Hepatocyte (in vitro differentiated cells): ENCODE measurements around the gene KANK3. TPM values are rescaled to one million over a fixed set of nuclear protein-coding genes. Genes with fewer than 3 reads are reported as not detected.

Experiments used
- DNase-seq: peaks from one replicate; pipeline ENCODE4 v3.0.0-alpha.2; 2016; ENCODE audit warnings: low spot score
- H2AFZ ChIP-seq: fragments of 200-600 bp; sonication (generic); 2 replicates; pipeline ENCODE4 v1.6.0; 2016; ENCODE audit warnings: antibody characterized with exemption, mild to moderate bottlenecking
- H3K27ac ChIP-seq: fragments of 200-600 bp; sonication (generic); 2 replicates; pipeline ENCODE4 v1.5.1; 2016; ENCODE audit warnings: mild to moderate bottlenecking
- H3K27me3 ChIP-seq: fragments of 200-600 bp; sonication (generic); 2 replicates; pipeline ENCODE4 v1.6.1; 2016
- H3K36me3 ChIP-seq: fragments of 200-600 bp; sonication (generic); replicated peaks from 2 replicates; pipeline ENCODE4 v1.5.1; 2016; ENCODE audit warnings: low read depth; ENCODE audit not compliant: insufficient read depth
- H3K4me1 ChIP-seq: fragments of 200-600 bp; sonication (generic); 2 replicates; pipeline ENCODE4 v1.5.1; 2016; ENCODE audit warnings: mild to moderate bottlenecking, moderate library complexity; ENCODE audit not compliant: insufficient read depth
- H3K4me2 ChIP-seq: fragments of 200-600 bp; sonication (generic); 2 replicates; pipeline ENCODE4 v1.6.0; 2016
- H3K4me3 ChIP-seq: fragments of 200-600 bp; sonication (generic); 2 replicates; pipeline ENCODE4 v1.5.1; 2016; ENCODE audit warnings: mild to moderate bottlenecking
- H3K79me2 ChIP-seq: fragments of 200-600 bp; sonication (generic); 2 replicates; pipeline ENCODE4 v1.6.0; 2017; ENCODE audit warnings: mild to moderate bottlenecking
- H3K9me2 ChIP-seq: fragments of 200-600 bp; sonication (generic); replicated peaks from 2 replicates; pipeline ENCODE4 v1.6.0; 2017; ENCODE audit warnings: mild to moderate bottlenecking; ENCODE audit not compliant: insufficient read depth
- H3K9me3 ChIP-seq: fragments of 200-600 bp; sonication (generic); 2 replicates; pipeline ENCODE4 v1.5.1; 2016; ENCODE audit warnings: low read depth, mild to moderate bottlenecking
- H4K20me1 ChIP-seq: fragments of 200-600 bp; sonication (generic); 2 replicates; pipeline ENCODE4 v1.6.0; 2016; ENCODE audit warnings: mild to moderate bottlenecking; ENCODE audit not compliant: insufficient read depth, poor library complexity, severe bottlenecking
- CTCF ChIP-seq: fragments of 200-600 bp; sonication (generic); IDR thresholded peaks from 2 replicates; pipeline ENCODE4 v1.5.1; 2016; ENCODE audit warnings: antibody characterized with exemption, mild to moderate bottlenecking; ENCODE audit not compliant: poor library complexity
- EZH2 ChIP-seq: fragments of 200-600 bp; sonication (generic); IDR thresholded peaks from 2 replicates; pipeline ENCODE4 v1.6.1; 2016; ENCODE audit warnings: antibody characterized with exemption, mild to moderate bottlenecking, borderline replicate concordance
- EZH2phosphoT487 ChIP-seq: fragments of 200-600 bp; sonication (generic); IDR thresholded peaks from one replicate; pipeline ENCODE4 v1.6.1; 2018; ENCODE audit warnings: antibody characterized with exemption, mild to moderate bottlenecking, low read depth, moderate library complexity; ENCODE audit not compliant: unreplicated experiment, severe bottlenecking
- WGBS: methylation state at CpG from one replicate; pipeline ENCODE4 v1.1.6; 2016; ENCODE audit warnings: low lambda C conversion rate; ENCODE audit errors: missing lambda C conversion rate; 5-methylcytosine and 5-hydroxymethylcytosine counted together
- polyA plus RNA-seq: library from polyadenylated mRNA; unstranded; fragments of >200 nt; fragmentation: Nextera tagmentation; extraction: Ambion mirVana; gene quantifications from 2 replicates; pipeline ENCODE4 v1.2.1, GENCODE V29; 2016
- total RNA-seq: library from RNA; depleted of rRNA; stranded (reverse); fragments of >200 nt; gene quantifications from 2 replicates; pipeline ENCODE4 v1.2.3, GENCODE V29; 2014

The KANK3 gene
- total and polyA plus RNA-seq, 2 experiments from 2014 or later: 1.2 to 3.2 TPM

GRCh38 chr19:8390617-8390981 lies 47.5 kb upstream of the KANK3 start:
- 0% methylated on average over 11 of the region's 28 CpGs for WGBS
- Histone ChIP-seq H3K9me2 (no peaks in the 10 kb centered on the region), H3K27ac (peak overlapping the region; percentile 98), H3K4me2 (peak overlapping the region; percentile 60), H3K79me2 (peaks cover 50% of the 10 kb centered on the region), H4K20me1 (peaks cover 44% of the 10 kb centered on the region), H3K4me3 (peak overlapping the region; percentile 61), H3K36me3 (no peaks in the 10 kb centered on the region), H2AFZ (no peak overlapping the region), H3K9me3 (no peaks in the 10 kb centered on the region), H3K27me3 (no peaks in the 10 kb centered on the region), H3K4me1 (peaks cover 5% of the 10 kb centered on the region)
- DNase-seq: peak; percentile 97
- no peak for TF ChIP-seq CTCF
- TF ChIP-seq EZH2phosphoT487: no peak
- no peak for TF ChIP-seq EZH2

DNA sequence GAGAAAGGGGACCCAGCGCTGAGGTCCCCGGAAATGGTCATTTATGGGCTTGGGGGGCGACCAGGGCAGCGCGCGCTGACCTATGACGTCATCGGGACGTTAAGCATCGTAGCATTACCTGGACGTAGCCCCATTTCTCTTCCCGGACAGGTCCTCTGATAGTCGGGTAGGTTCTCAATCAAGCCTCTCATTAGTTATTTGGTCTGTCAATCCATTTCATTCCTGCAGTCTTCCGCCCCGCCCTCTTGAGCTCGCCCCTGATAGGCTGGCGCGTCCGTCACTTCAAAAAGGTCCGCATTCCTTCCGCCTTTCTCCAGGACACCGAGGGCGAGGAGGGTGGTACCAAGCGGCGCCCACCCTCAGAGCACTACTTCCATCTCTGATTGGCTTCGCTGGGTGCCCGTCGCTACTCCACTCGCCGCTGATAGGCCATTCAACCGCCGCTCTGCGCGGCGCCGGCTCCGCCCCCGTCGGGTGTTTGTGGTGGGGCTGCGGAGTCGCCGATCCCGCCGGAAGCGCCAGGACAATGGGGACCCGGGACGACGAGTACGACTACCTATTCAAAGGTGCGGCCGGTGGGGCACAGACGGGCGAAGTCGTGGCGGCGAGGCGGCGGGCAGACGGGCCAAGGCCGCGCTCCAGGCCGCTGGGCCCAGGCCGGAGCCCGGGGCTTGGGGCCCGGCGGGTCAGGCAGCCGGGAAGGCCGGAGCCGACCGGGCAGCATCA lies 47.0 kb upstream of the KANK3 start, which contains the start of gene RAB11B:
RAB11B (plus strand) TSS at position 470 of the 726 bp plus-strand sequence; CDS start at position 527, 57 bp downstream.
- WGBS: 2% methylated on average over 55 of the region's 70 CpGs
- Histone ChIP-seq H3K27ac (peak within 1 kb of the TSS; percentile 98), H3K27me3 (no peaks in the 10 kb centered on the region), H3K4me3 (peak within 1 kb of the TSS; percentile 61), H3K79me2 (peaks cover 44% of the 10 kb centered on the region), H3K4me2 (peak within 1 kb of the TSS; percentile 67), H3K9me2 (no peaks in the 10 kb centered on the region), H4K20me1 (peaks cover 39% of the 10 kb centered on the region), H3K4me1 (peaks cover 5% of the 10 kb centered on the region), H3K9me3 (no peaks in the 10 kb centered on the region), H3K36me3 (no peaks in the 10 kb centered on the region), H2AFZ (peak within 1 kb of the TSS; percentile 48)
- TF ChIP-seq CTCF (no peak), EZH2 (no peak), EZH2phosphoT487 (no peak)
- DNase-seq: peak; percentile 100

DNA sequence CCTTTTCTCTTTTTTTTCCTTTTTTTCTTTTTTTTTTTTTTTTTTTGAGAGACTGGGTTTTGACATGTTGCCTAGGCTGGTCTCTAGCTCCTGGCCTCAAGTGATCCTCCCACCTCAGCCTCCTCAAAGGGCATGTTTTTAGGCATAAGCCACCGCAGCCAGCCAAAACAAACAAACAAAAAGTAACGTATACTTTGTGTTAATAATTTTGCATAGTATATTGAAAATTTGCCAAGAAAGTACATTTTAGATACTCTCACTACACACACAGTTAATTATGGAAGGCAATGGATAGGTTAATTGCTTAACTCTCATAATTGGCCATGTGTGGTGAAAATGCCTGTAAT lies 45.5 kb upstream of the KANK3 start:
- DNase-seq: no peak
- H3K27me3 ChIP-seq: no peaks in the 10 kb centered on the region
- peaks cover 30% of the 10 kb centered on the region for H3K79me2 ChIP-seq
- WGBS: 43% methylated on average over 2 of the region's 2 CpGs
- no peak overlapping the region for H2AFZ ChIP-seq
- H3K36me3 ChIP-seq: no peaks in the 10 kb centered on the region
- no peaks in the 10 kb centered on the region for H3K9me2 ChIP-seq
- TF ChIP-seq EZH2phosphoT487: no peak
- no peak for TF ChIP-seq CTCF
- no peak for TF ChIP-seq EZH2
- H3K4me2 ChIP-seq: peak overlapping the region; percentile 67
- peaks cover 26% of the 10 kb centered on the region for H4K20me1 ChIP-seq
- peaks cover 5% of the 10 kb centered on the region for H3K4me1 ChIP-seq
- H3K27ac ChIP-seq: peak overlapping the region; percentile 85
- no peaks in the 10 kb centered on the region for H3K9me3 ChIP-seq
- no peak overlapping the region for H3K4me3 ChIP-seq
